Activated CD4-positive, alpha-beta memory T cell treated with anti-CD3 and anti-CD28 coated beads for 36 hours (primary cell): ENCODE measurements around the gene CSF2. TPM values are rescaled to one million over a fixed set of nuclear protein-coding genes. Genes with fewer than 3 reads are reported as not detected.

ENCODE experiments used
- CTCF ChIA-PET: fragments of 350-600 bp; sonication (Branson Sonifier 250); formaldehyde crosslinking; loops from one replicate; lab custom pipeline; 2021; ENCODE audit warnings: antibody characterized with exemption, inconsistent platforms; lab: Charles Lee
- POLR2A ChIA-PET: fragments of 350-600 bp; sonication (Branson Sonifier 250); formaldehyde crosslinking; loops from one replicate; lab custom pipeline; 2021; ENCODE audit warnings: antibody characterized with exemption; lab: Charles Lee
- DNase-seq: peaks from one replicate; pipeline ENCODE4 v3.0.0-alpha.2; 2020
- H3K27ac Mint-ChIP-seq: one replicate; pipeline ENCODE4 v1.8.0; 2021; ENCODE audit warnings: mixed read lengths
- H3K27me3 Mint-ChIP-seq: one replicate; pipeline ENCODE4 v1.8.0; 2021; ENCODE audit warnings: mixed read lengths
- H3K36me3 Mint-ChIP-seq: one replicate; pipeline ENCODE4 v1.8.0; 2021; ENCODE audit warnings: mixed read lengths
- H3K4me1 Mint-ChIP-seq: one replicate; pipeline ENCODE4 v1.8.0; 2021; ENCODE audit warnings: low read depth, mixed read lengths
- H3K4me3 Mint-ChIP-seq: one replicate; pipeline ENCODE4 v1.8.0; 2021; ENCODE audit warnings: mild to moderate bottlenecking, mixed read lengths
- H3K9me3 Mint-ChIP-seq: one replicate; pipeline ENCODE4 v1.8.0; 2021; ENCODE audit warnings: mixed read lengths
- intact Hi-C: fragments of 100-400 bp; cut with micrococcal nuclease; formaldehyde crosslinking; loops from one replicate; pipeline ENCODE4 v1.15.1; 2023
- total RNA-seq, 2 experiments: library from RNA; stranded (reverse); gene quantifications; one replicate each; pipeline ENCODE4 v1.2.3, GENCODE V29; 2021

CSF2 gene
- total RNA-seq, 2 experiments from 2014 or later, result 125 to 128 TPM

GRCh38 chr5:132044207-132044606, 29.4 kb upstream of the CSF2 start:
- Mint-ChIP-seq H3K27ac (no peak overlapping the region), H3K9me3 (no peaks in the 10 kb centered on the region), H3K27me3 (peaks cover 8% of the 10 kb centered on the region), H3K36me3 (no peaks in the 10 kb centered on the region), H3K4me1 (no peaks in the 10 kb centered on the region), H3K4me3 (no peak overlapping the region)
- ChIA-PET CTCF (no interaction called here), POLR2A (no interaction called here)
- intact Hi-C loops, result no loop called here
- DNase-seq, result no peak

- Mint-ChIP-seq H3K36me3 (no peaks in the 10 kb centered on the region), H3K27ac (no peak overlapping the region), H3K27me3 (peaks cover 6% of the 10 kb centered on the region), H3K4me3 (no peak overlapping the region), H3K9me3 (no peaks in the 10 kb centered on the region), H3K4me1 (no peaks in the 10 kb centered on the region)
- POLR2A ChIA-PET, result no interaction called here
- CTCF ChIA-PET, result interaction anchor here (1.1 to 2.0 kb wide), 2 partner anchors 12 to 39 kb away, joined by 3 to 5 read pairs; no protein-coding TSS in a partner anchor
- intact Hi-C loops, result no loop called here
- DNase-seq, result no peak
These were observed 26.7 kb upstream of the CSF2 start for GRCh38 chr5:132046880-132047299.

- POLR2A ChIA-PET, result no interaction called here
- no peak overlapping the region for H3K4me3 Mint-ChIP-seq
- intact Hi-C loops, result no loop called here
- H3K27ac Mint-ChIP-seq, result no peak overlapping the region
- H3K4me1 Mint-ChIP-seq, result no peaks in the 10 kb centered on the region
- H3K27me3 Mint-ChIP-seq, result no peaks in the 10 kb centered on the region
- DNase-seq, result no peak
- H3K9me3 Mint-ChIP-seq, result no peaks in the 10 kb centered on the region
- no peaks in the 10 kb centered on the region for H3K36me3 Mint-ChIP-seq
- CTCF ChIA-PET, result interaction anchor here (1.5 to 3.0 kb wide), 2 partner anchors 14 to 460 kb away, joined by 5 to 23 read pairs; no protein-coding TSS in a partner anchor
These were observed 24.5 kb upstream of the CSF2 start for GRCh38 chr5:132049093-132049492.

GRCh38 chr5:132049559-132049958, 24.0 kb upstream of the CSF2 start:
- H3K27ac Mint-ChIP-seq, result no peak overlapping the region
- POLR2A ChIA-PET, result no interaction called here
- no peaks in the 10 kb centered on the region for H3K27me3 Mint-ChIP-seq
- no peak for DNase-seq
- H3K36me3 Mint-ChIP-seq, result no peaks in the 10 kb centered on the region
- intact Hi-C loops, result no loop called here
- H3K4me1 Mint-ChIP-seq, result peaks cover 4% of the 10 kb centered on the region
- CTCF ChIA-PET, result interaction anchor here (1.2 to 3.0 kb wide), 3 partner anchors 14 to 460 kb away, joined by 3 to 23 read pairs (median 5); no protein-coding TSS in a partner anchor
- H3K4me3 Mint-ChIP-seq, result no peak overlapping the region
- no peaks in the 10 kb centered on the region for H3K9me3 Mint-ChIP-seq

- peaks cover 8% of the 10 kb centered on the region for H3K4me1 Mint-ChIP-seq
- H3K4me3 Mint-ChIP-seq, result no peak overlapping the region
- no peak for DNase-seq
- ChIA-PET POLR2A (no interaction called here), CTCF (interaction anchor here (1.2 to 3.0 kb wide), 3 partner anchors 13 to 461 kb away, joined by 3 to 23 read pairs (median 5); no protein-coding TSS in a partner anchor)
- H3K36me3 Mint-ChIP-seq, result no peaks in the 10 kb centered on the region
- H3K27ac Mint-ChIP-seq, result no peak overlapping the region
- no peaks in the 10 kb centered on the region for H3K27me3 Mint-ChIP-seq
- intact Hi-C loops, result no loop called here
- H3K9me3 Mint-ChIP-seq, result no peaks in the 10 kb centered on the region
These were observed 23.5 kb upstream of the CSF2 start for GRCh38 chr5:132050136-132050535.

- POLR2A ChIA-PET, result no interaction called here
- Mint-ChIP-seq H3K9me3 (no peaks in the 10 kb centered on the region), H3K4me1 (peaks cover 15% of the 10 kb centered on the region), H3K36me3 (no peaks in the 10 kb centered on the region), H3K27ac (no peak overlapping the region), H3K27me3 (no peaks in the 10 kb centered on the region), H3K4me3 (no peak overlapping the region)
- intact Hi-C loops, result no loop called here
- CTCF ChIA-PET, result interaction anchor here (1.2 to 3.0 kb wide), 3 partner anchors 13 to 461 kb away, joined by 3 to 23 read pairs (median 5); no protein-coding TSS in a partner anchor
- DNase-seq, result no peak
These were observed 22.7 kb upstream of the CSF2 start for GRCh38 chr5:132050661-132051552.

GRCh38 chr5:132052520-132052919, 21.1 kb upstream of the CSF2 start:
- no peaks in the 10 kb centered on the region for H3K36me3 Mint-ChIP-seq
- no peaks in the 10 kb centered on the region for H3K9me3 Mint-ChIP-seq
- CTCF ChIA-PET, result interaction anchor here (4.4 kb wide), 1 partner anchor 11 kb away, joined by 35 read pairs; no protein-coding TSS in a partner anchor
- POLR2A ChIA-PET, result no interaction called here
- no peak for DNase-seq
- H3K4me1 Mint-ChIP-seq, result peaks cover 27% of the 10 kb centered on the region
- H3K27me3 Mint-ChIP-seq, result no peaks in the 10 kb centered on the region
- no peak overlapping the region for H3K27ac Mint-ChIP-seq
- H3K4me3 Mint-ChIP-seq, result no peak overlapping the region
- intact Hi-C loops, result no loop called here

- CTCF ChIA-PET, result interaction anchor here (0.6 to 4.4 kb wide), 2 partner anchors 10 to 78 kb away, joined by 3 to 35 read pairs; no protein-coding TSS in a partner anchor
These were observed 20.1 kb upstream of the CSF2 start for GRCh38 chr5:132053483-132053882.

GRCh38 chr5:132054031-132054696, 19.4 kb upstream of the CSF2 start:
- Mint-ChIP-seq H3K4me1 (peaks cover 35% of the 10 kb centered on the region), H3K36me3 (no peaks in the 10 kb centered on the region), H3K27ac (no peak overlapping the region), H3K27me3 (no peaks in the 10 kb centered on the region), H3K4me3 (no peak overlapping the region), H3K9me3 (no peaks in the 10 kb centered on the region)
- ChIA-PET CTCF (interaction anchor here (0.6 to 4.4 kb wide), 2 partner anchors 10 to 78 kb away, joined by 3 to 35 read pairs; no protein-coding TSS in a partner anchor), POLR2A (no interaction called here)
- intact Hi-C loops, result no loop called here
- DNase-seq, result no peak

More at GRCh38 chr5:132053483-132053882, 20.1 kb upstream of the CSF2 start:
- DNase-seq, result no peak
- intact Hi-C loops, result no loop called here
- H3K36me3 Mint-ChIP-seq, result no peaks in the 10 kb centered on the region
- H3K27ac Mint-ChIP-seq, result no peak overlapping the region
- peaks cover 32% of the 10 kb centered on the region for H3K4me1 Mint-ChIP-seq
- H3K27me3 Mint-ChIP-seq, result no peaks in the 10 kb centered on the region
- H3K4me3 Mint-ChIP-seq, result no peak overlapping the region
- no peaks in the 10 kb centered on the region for H3K9me3 Mint-ChIP-seq
- POLR2A ChIA-PET, result no interaction called here

- Mint-ChIP-seq H3K27me3 (no peaks in the 10 kb centered on the region), H3K9me3 (no peaks in the 10 kb centered on the region), H3K4me3 (no peak overlapping the region), H3K27ac (no peak overlapping the region), H3K36me3 (no peaks in the 10 kb centered on the region), H3K4me1 (peaks cover 41% of the 10 kb centered on the region)
- CTCF ChIA-PET, result interaction anchor here (0.6 to 4.4 kb wide), 5 partner anchors 9 to 465 kb away, joined by 3 to 35 read pairs (median 6); no protein-coding TSS in a partner anchor
- intact Hi-C loops, result no loop called here
- DNase-seq, result no peak
- POLR2A ChIA-PET, result no interaction called here
These were observed 18.7 kb upstream of the CSF2 start for GRCh38 chr5:132054697-132055440.

GRCh38 chr5:132055441-132055807, 18.2 kb upstream of the CSF2 start:
- CTCF ChIA-PET, result interaction anchor here (0.6 to 4.4 kb wide), 7 partner anchors 8 to 466 kb away, joined by 3 to 35 read pairs (median 4); no protein-coding TSS in a partner anchor
- Mint-ChIP-seq H3K4me3 (no peak overlapping the region), H3K9me3 (no peaks in the 10 kb centered on the region), H3K4me1 (peaks cover 41% of the 10 kb centered on the region), H3K27me3 (no peaks in the 10 kb centered on the region), H3K36me3 (no peaks in the 10 kb centered on the region), H3K27ac (no peak overlapping the region)
- no peak for DNase-seq
- POLR2A ChIA-PET, result no interaction called here
- intact Hi-C loops, result no loop called here
